Activated CD8-positive, alpha-beta T cell treated with anti-CD3 and anti-CD28 coated beads for 36 hours (primary cell): ENCODE measurements around the gene FOXE3. TPM values are rescaled to one million over a fixed set of nuclear protein-coding genes. Genes with fewer than 3 reads are reported as not detected.

ENCODE experiments used
- ATAC-seq: fragments of 200-7000 bp; cut with Tn5 transposase; one replicate; pipeline ENCODE4 v1.10.0; 2021; ENCODE audit warnings: mild to moderate bottlenecking, moderate library complexity
- CTCF ChIA-PET: fragments of 350-600 bp; sonication (Branson Sonifier 250); formaldehyde crosslinking; loops from one replicate; lab custom pipeline; 2021; ENCODE audit warnings: antibody characterized with exemption; lab: Charles Lee
- POLR2A ChIA-PET: fragments of 350-600 bp; sonication (Branson Sonifier 250); formaldehyde crosslinking; loops from one replicate; lab custom pipeline; 2021; ENCODE audit warnings: antibody characterized with exemption; lab: Charles Lee
- DNase-seq: peaks from one replicate; pipeline ENCODE4 v3.0.0-alpha.2; 2020
- H3K27ac Mint-ChIP-seq: one replicate; pipeline ENCODE4 v1.8.0; 2021; ENCODE audit warnings: mild to moderate bottlenecking, mixed read lengths
- H3K27me3 Mint-ChIP-seq: one replicate; pipeline ENCODE4 v1.8.0; 2021; ENCODE audit warnings: mixed read lengths
- H3K36me3 Mint-ChIP-seq: one replicate; pipeline ENCODE4 v1.8.0; 2021; ENCODE audit warnings: low read depth, mixed read lengths
- H3K4me1 Mint-ChIP-seq: one replicate; pipeline ENCODE4 v1.8.0; 2021; ENCODE audit warnings: low read depth, mixed read lengths
- H3K4me3 Mint-ChIP-seq: one replicate; pipeline ENCODE4 v1.8.0; 2021; ENCODE audit warnings: mild to moderate bottlenecking, moderate library complexity, mixed read lengths
- H3K9me3 Mint-ChIP-seq: one replicate; pipeline ENCODE4 v1.8.0; 2021; ENCODE audit warnings: mixed read lengths
- intact Hi-C: fragments of 100-400 bp; cut with micrococcal nuclease; formaldehyde crosslinking; loops from one replicate; pipeline ENCODE4 v1.10.0; 2022
- total RNA-seq, 2 experiments: library from RNA; stranded (reverse); gene quantifications; one replicate each; pipeline ENCODE4 v1.2.3, GENCODE V29; 2021
- TF ChIP-seq, protein P1 (sequence below): fragments of 200-600 bp; IDR thresholded peaks from one replicate; pipeline ENCODE4 v1.8.0; 2022; ENCODE audit warnings: antibody characterized with exemption, mild to moderate bottlenecking

FOXE3 gene
- total RNA-seq, 2 experiments from 2014 or later: not detected

DNA sequence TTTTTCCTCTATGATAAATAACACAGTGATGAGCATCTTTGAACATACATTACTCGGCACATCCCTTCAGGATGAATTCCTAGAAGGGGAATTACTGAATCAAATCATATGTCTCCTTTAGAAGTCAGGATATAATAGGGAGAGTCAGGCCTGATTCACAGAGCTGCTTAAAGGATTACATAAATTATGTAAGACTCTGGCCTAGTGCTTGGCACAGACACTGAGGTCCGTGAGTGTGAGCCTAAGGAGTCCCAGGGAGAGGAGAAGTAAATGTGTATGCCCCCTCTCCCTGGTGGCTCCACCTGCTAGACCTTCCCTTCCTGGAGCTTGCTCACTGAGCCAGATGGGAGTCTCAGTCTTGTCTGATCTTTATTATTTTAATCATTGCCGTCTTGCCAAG, 8.6 kb upstream of the FOXE3 start:
- ChIA-PET POLR2A (no interaction called here), CTCF (interaction anchor here (1.6 kb wide), 1 partner anchor 18 kb away, joined by 8 read pairs; no protein-coding TSS in a partner anchor)
- TF ChIP-seq, protein P1, sequence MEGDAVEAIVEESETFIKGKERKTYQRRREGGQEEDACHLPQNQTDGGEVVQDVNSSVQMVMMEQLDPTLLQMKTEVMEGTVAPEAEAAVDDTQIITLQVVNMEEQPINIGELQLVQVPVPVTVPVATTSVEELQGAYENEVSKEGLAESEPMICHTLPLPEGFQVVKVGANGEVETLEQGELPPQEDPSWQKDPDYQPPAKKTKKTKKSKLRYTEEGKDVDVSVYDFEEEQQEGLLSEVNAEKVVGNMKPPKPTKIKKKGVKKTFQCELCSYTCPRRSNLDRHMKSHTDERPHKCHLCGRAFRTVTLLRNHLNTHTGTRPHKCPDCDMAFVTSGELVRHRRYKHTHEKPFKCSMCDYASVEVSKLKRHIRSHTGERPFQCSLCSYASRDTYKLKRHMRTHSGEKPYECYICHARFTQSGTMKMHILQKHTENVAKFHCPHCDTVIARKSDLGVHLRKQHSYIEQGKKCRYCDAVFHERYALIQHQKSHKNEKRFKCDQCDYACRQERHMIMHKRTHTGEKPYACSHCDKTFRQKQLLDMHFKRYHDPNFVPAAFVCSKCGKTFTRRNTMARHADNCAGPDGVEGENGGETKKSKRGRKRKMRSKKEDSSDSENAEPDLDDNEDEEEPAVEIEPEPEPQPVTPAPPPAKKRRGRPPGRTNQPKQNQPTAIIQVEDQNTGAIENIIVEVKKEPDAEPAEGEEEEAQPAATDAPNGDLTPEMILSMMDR: no peak
- no peaks in the 10 kb centered on the region for H3K9me3 Mint-ChIP-seq
- H3K36me3 Mint-ChIP-seq: no peaks in the 10 kb centered on the region
- H3K27me3 Mint-ChIP-seq: peaks cover 8% of the 10 kb centered on the region
- DNase-seq (no peak), ATAC-seq (no peak)
- intact Hi-C loops: no loop called here
- H3K4me3 Mint-ChIP-seq: no peak overlapping the region
- no peak overlapping the region for H3K27ac Mint-ChIP-seq
- H3K4me1 Mint-ChIP-seq: no peaks in the 10 kb centered on the region

DNA sequence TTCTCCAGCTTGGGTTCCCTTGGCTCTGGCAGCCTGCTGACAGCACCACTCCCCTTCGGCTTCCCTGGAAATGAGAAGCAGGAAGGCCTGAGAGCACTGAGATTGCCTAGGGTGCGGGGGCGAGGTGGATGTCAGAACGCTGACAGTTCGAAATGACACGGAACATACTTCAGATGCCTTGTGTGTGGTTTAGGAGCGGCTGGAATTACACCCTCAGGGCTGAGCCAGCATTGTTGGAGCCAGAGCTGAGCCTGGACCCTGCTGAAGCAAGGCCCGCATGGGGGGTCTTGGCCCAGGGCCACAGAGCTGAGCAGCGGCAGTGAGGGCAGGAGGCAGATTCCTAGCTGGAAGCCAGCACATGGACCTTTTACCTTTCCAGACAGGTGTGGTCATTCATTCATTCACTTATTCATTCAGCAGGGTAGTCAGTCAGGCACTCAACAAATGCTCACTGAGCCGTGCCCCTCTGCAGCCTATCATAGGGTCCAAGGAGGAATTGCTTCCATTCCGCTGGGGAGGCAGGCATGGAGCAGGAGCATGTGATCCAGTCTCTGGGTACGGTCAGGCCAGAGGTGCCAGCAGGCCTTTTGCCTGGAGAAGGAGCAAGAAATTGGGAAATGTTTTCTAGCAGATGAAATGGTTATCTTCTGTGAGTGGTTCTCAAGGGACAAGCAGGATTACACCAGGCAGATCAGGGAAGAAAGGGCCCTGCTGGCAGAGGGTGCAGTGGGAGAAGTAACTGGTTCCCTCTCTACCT, 6.6 kb upstream of the FOXE3 start:
- Mint-ChIP-seq H3K4me1 (no peaks in the 10 kb centered on the region), H3K4me3 (no peak overlapping the region), H3K9me3 (no peaks in the 10 kb centered on the region), H3K36me3 (no peaks in the 10 kb centered on the region), H3K27ac (no peak overlapping the region), H3K27me3 (peaks cover 8% of the 10 kb centered on the region)
- intact Hi-C loops: no loop called here
- ChIA-PET POLR2A (no interaction called here), CTCF (interaction anchor here (1.2 kb wide), 1 partner anchor 346 kb away, joined by 3 read pairs; no protein-coding TSS in a partner anchor)
- DNase-seq (no peak), ATAC-seq (no peak)
- TF ChIP-seq, protein P1: no peak

DNA sequence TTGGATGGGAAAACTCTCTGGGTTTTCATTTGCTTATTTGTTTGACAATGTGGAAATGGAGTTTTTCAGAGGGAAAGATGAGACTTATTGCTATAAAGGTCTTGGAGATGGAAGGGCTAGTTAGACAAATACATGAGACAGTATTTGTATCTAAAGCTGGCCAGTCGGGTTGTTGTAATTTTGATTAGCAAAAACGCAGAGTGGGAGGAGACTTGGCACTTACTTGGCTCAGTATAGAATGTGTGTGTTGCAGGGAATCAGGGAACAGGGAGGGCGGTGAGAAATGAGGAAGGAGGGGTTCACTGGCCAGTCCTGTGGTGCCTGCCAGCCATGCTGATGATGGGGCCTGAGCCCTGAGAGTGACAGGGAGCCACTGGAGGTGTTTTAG, 6.0 kb upstream of the FOXE3 start:
- DNase-seq (no peak), ATAC-seq (no peak)
- Mint-ChIP-seq H3K27me3 (peaks cover 10% of the 10 kb centered on the region), H3K36me3 (no peaks in the 10 kb centered on the region), H3K9me3 (no peaks in the 10 kb centered on the region), H3K4me3 (no peak overlapping the region), H3K27ac (no peak overlapping the region), H3K4me1 (no peaks in the 10 kb centered on the region)
- TF ChIP-seq, protein P1: no peak
- ChIA-PET POLR2A (no interaction called here), CTCF (no interaction called here)
- intact Hi-C loops: no loop called here

DNA sequence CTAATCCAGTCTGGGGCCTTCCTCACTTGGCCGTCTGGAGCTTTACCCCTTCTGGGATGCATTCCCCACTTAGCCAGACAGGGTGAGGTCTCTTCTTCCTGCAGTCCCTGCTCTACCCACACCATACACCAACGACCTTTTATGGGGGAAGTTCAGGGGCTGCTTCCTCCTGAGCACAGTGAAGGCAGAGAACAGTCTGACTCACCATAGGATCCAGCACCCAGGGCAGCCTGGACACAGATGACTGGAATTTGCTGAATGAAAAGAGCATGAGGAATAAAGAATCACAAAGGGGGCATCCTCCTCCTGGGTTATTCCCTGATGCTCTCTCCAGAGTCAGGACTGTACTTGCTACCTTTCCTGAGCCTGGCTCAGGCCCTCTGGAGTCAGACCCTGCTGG, 4.6 kb upstream of the FOXE3 start:
- Mint-ChIP-seq H3K36me3 (no peaks in the 10 kb centered on the region), H3K4me3 (no peak overlapping the region), H3K27me3 (peaks cover 14% of the 10 kb centered on the region), H3K27ac (no peak overlapping the region), H3K4me1 (no peaks in the 10 kb centered on the region), H3K9me3 (no peaks in the 10 kb centered on the region)
- POLR2A ChIA-PET: no interaction called here
- CTCF ChIA-PET: no interaction called here
- DNase-seq: no peak
- intact Hi-C loops: no loop called here
- ATAC-seq: no peak
- TF ChIP-seq, protein P1: no peak

DNA sequence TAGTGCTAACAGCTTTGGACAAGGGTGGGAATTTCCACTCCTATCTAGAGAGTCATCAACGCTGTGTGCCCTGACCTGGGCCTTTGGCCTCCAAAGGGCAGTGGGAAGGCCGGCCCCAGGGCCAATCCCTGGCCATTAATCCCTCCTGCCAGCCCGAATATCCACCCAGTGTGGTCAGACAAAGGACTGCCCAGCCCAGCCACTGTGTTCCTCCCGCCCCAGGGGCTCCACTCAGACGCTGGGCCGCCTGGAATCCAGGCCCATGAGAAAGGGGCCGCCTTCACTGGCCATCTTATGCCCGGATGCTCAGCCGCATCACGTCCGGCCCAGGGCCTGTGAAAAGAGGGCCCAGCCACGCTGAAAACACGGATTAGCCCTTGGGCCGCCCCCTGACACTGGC, 3.6 kb upstream of the FOXE3 start:
- Mint-ChIP-seq H3K27ac (no peak overlapping the region), H3K4me1 (peaks cover 3% of the 10 kb centered on the region), H3K27me3 (peaks cover 19% of the 10 kb centered on the region), H3K36me3 (no peaks in the 10 kb centered on the region), H3K9me3 (no peaks in the 10 kb centered on the region), H3K4me3 (no peak overlapping the region)
- ATAC-seq: no peak
- DNase-seq: no peak
- TF ChIP-seq, protein P1: no peak
- POLR2A ChIA-PET: no interaction called here
- intact Hi-C loops: no loop called here
- CTCF ChIA-PET: interaction anchor here (0.9 kb wide), 1 partner anchor 24 kb away, joined by 3 read pairs; no protein-coding TSS in a partner anchor
